Natural killer cell treated with Interleukin-12 subunit alpha and Interleukin-12 subunit beta and Interleukin-15 and Interleukin-18, amount 100 ng/mL, for 72 hours (primary cell): ENCODE results near the gene SUMO2. TPM values are rescaled to one million over a fixed set of nuclear protein-coding genes. Genes with fewer than 3 reads are reported as not detected.
A peak's percentile ranks its signal among the peaks of the same experiment; 100 is the strongest.
"Not testable (repeated sequence)": the region's sequence is repeated elsewhere in the genome, so short reads cannot be mapped to it uniquely, and the experiment has no call there.

ENCODE experiments used
- ATAC-seq, 2 donors: fragments of 150-1000 bp; cut with Tn5 transposase in 1 of 2; sonication (Bioruptor Pico), chemical (Tn5 transposase) in 1 of 2; 2 replicates each; pipeline ENCODE4 v1.10.0; 2021
- DNase-seq: peaks from one replicate; pipeline ENCODE4 v3.0.0; 2022; ENCODE audit warnings: low spot score
- H3K27ac Mint-ChIP-seq, 2 donors: 1 replicate in 1 of 2; 2 replicates in 1 of 2; pipeline ENCODE4 v1.8.0; 2022; ENCODE audit warnings: mixed read lengths in 2 of 2, mild to moderate bottlenecking in 1 of 2, moderate library complexity in 1 of 2
- H3K27me3 Mint-ChIP-seq, 2 donors: 1 replicate in 1 of 2; 2 replicates in 1 of 2; pipeline ENCODE4 v1.8.0; 2022; ENCODE audit warnings: mixed read lengths in 2 of 2
- H3K36me3 Mint-ChIP-seq: one replicate; pipeline ENCODE4 v1.8.0; 2022; ENCODE audit warnings: mixed read lengths
- H3K4me1 Mint-ChIP-seq, 2 donors: 1 replicate in 1 of 2; 2 replicates in 1 of 2; pipeline ENCODE4 v1.8.0; 2022; ENCODE audit warnings: low read depth in 2 of 2, mixed read lengths in 2 of 2, mild to moderate bottlenecking in 1 of 2
- H3K4me3 Mint-ChIP-seq: one replicate; pipeline ENCODE4 v1.8.0; 2022; ENCODE audit warnings: mixed read lengths
- H3K9me3 Mint-ChIP-seq: 2 replicates; pipeline ENCODE4 v1.8.0; 2022; ENCODE audit warnings: mixed read lengths
- total RNA-seq, 2 donors: library from RNA; stranded (reverse); gene quantifications; one replicate each; pipeline ENCODE4 v1.2.3, GENCODE V29; 2022

SUMO2 gene
- total RNA-seq, 2 donors from 2014 or later = 332 to 497 TPM

- ATAC-seq = no peak
- no peak for DNase-seq
- H3K4me3 Mint-ChIP-seq = no peak overlapping the region
- H3K9me3 Mint-ChIP-seq = no peaks in the 10 kb centered on the region
- peaks cover 12% of the 10 kb centered on the region for H3K36me3 Mint-ChIP-seq
- no peak overlapping the region for H3K27ac Mint-ChIP-seq
- peaks cover 4 to 12% of the 10 kb centered on the region in 2 donors for H3K4me1 Mint-ChIP-seq
- H3K27me3 Mint-ChIP-seq = no peaks in the 10 kb centered on the region
Measured at GRCh38 chr17:75168998-75169397, 13.8 kb downstream of the SUMO2 start.

GRCh38 chr17:75164606-75165005 is 18.2 kb downstream of the SUMO2 start:
- not testable (repeated sequence) for H3K4me1 Mint-ChIP-seq, H3K4me3 Mint-ChIP-seq, ATAC-seq, H3K9me3 Mint-ChIP-seq, H3K27me3 Mint-ChIP-seq, H3K27ac Mint-ChIP-seq, DNase-seq, H3K36me3 Mint-ChIP-seq

- DNase-seq = no peak
- Mint-ChIP-seq H3K27me3 (no peaks in the 10 kb centered on the region), H3K4me1 (no peaks in the 10 kb centered on the region), H3K4me3 (no peak overlapping the region), H3K36me3 (no peaks in the 10 kb centered on the region), H3K9me3 (no peaks in the 10 kb centered on the region), H3K27ac (no peak overlapping the region)
- no peak for ATAC-seq
Measured at GRCh38 chr17:75163074-75163473, 19.7 kb downstream of the SUMO2 start.

GRCh38 chr17:75160211-75160610 is 22.5 kb downstream of the SUMO2 start:
- Mint-ChIP-seq H3K27me3 (no peaks in the 10 kb centered on the region), H3K27ac (no peak overlapping the region), H3K4me1 (peaks cover 0 to 2% of the 10 kb centered on the region in 2 donors), H3K36me3 (no peaks in the 10 kb centered on the region), H3K9me3 (no peaks in the 10 kb centered on the region), H3K4me3 (no peak overlapping the region)
- no peak for DNase-seq
- no peak for ATAC-seq

- H3K27ac Mint-ChIP-seq = no peak overlapping the region
- ATAC-seq (no peak), DNase-seq (no peak)
- no peaks in the 10 kb centered on the region for H3K36me3 Mint-ChIP-seq
- no peak overlapping the region for H3K4me3 Mint-ChIP-seq
- peaks cover 4 to 10% of the 10 kb centered on the region in 2 donors for H3K4me1 Mint-ChIP-seq
- H3K9me3 Mint-ChIP-seq = no peaks in the 10 kb centered on the region
- H3K27me3 Mint-ChIP-seq = no peaks in the 10 kb centered on the region
Measured at GRCh38 chr17:75159196-75160031, 23.3 kb downstream of the SUMO2 start.

- H3K27ac Mint-ChIP-seq, H3K27me3 Mint-ChIP-seq, H3K4me3 Mint-ChIP-seq, DNase-seq, H3K9me3 Mint-ChIP-seq, H3K36me3 Mint-ChIP-seq, ATAC-seq: not testable (repeated sequence)
- peaks cover 10 to 13% of the 10 kb centered on the region in 2 donors for H3K4me1 Mint-ChIP-seq
Measured at GRCh38 chr17:75158480-75158879, 24.3 kb downstream of the SUMO2 start.

- Mint-ChIP-seq H3K27ac (peak overlapping the region; percentile 67 to 82), H3K9me3 (no peaks in the 10 kb centered on the region), H3K27me3 (no peaks in the 10 kb centered on the region), H3K4me1 (peaks cover 24 to 31% of the 10 kb centered on the region in 2 donors), H3K36me3 (no peaks in the 10 kb centered on the region), H3K4me3 (peak overlapping the region; percentile 98)
- ATAC-seq (no peak), DNase-seq (no peak)
Measured at GRCh38 chr17:75155191-75155601, 27.6 kb downstream of the SUMO2 start.

- no peaks in the 10 kb centered on the region for H3K9me3 Mint-ChIP-seq
- H3K4me3 Mint-ChIP-seq = peak within 1 kb of the TSS; percentile 98
- peaks cover 28 to 37% of the 10 kb centered on the region in 2 donors for H3K4me1 Mint-ChIP-seq
- peak within 1 kb of the TSS; percentile 67 to 82 for H3K27ac Mint-ChIP-seq
- ATAC-seq (peak; percentile 99), DNase-seq (peak; percentile 98)
- H3K36me3 Mint-ChIP-seq = peaks cover 6% of the 10 kb centered on the region
- no peaks in the 10 kb centered on the region for H3K27me3 Mint-ChIP-seq
Measured at GRCh38 chr17:75154195-75155106, 28.3 kb downstream of the SUMO2 start, which contains the start of gene JPT1. Gene JPT1 (minus strand): TSS chr17:75154512. CDS start chr17:75154397, 115 bp downstream.

GRCh38 chr17:75153780-75154194 is 29.0 kb downstream of the SUMO2 start:
- DNase-seq = no peak
- H3K27me3 Mint-ChIP-seq = no peaks in the 10 kb centered on the region
- H3K4me1 Mint-ChIP-seq = peaks cover 28 to 38% of the 10 kb centered on the region in 2 donors
- ATAC-seq = peak; percentile 3 to 15
- H3K36me3 Mint-ChIP-seq = peaks cover 6% of the 10 kb centered on the region
- H3K4me3 Mint-ChIP-seq = peak overlapping the region; percentile 98
- H3K9me3 Mint-ChIP-seq = no peaks in the 10 kb centered on the region
- H3K27ac Mint-ChIP-seq = peak overlapping the region; percentile 67 to 82

GRCh38 chr17:75152922-75153779 is 29.6 kb downstream of the SUMO2 start:
- H3K27ac Mint-ChIP-seq = peak overlapping the region; percentile 67 to 82
- H3K4me3 Mint-ChIP-seq = peak overlapping the region; percentile 98
- H3K4me1 Mint-ChIP-seq = peaks cover 30 to 44% of the 10 kb centered on the region in 2 donors
- no peaks in the 10 kb centered on the region for H3K27me3 Mint-ChIP-seq
- no peaks in the 10 kb centered on the region for H3K9me3 Mint-ChIP-seq
- DNase-seq = no peak
- peaks cover 13% of the 10 kb centered on the region for H3K36me3 Mint-ChIP-seq
- ATAC-seq = no peak

GRCh38 chr17:75152523-75152921 is 30.2 kb downstream of the SUMO2 start:
- Mint-ChIP-seq H3K4me3 (peak overlapping the region; percentile 98), H3K27ac (peak overlapping the region; percentile 67 to 82), H3K4me1 (peaks cover 30 to 44% of the 10 kb centered on the region in 2 donors), H3K36me3 (peaks cover 14% of the 10 kb centered on the region), H3K27me3 (no peaks in the 10 kb centered on the region), H3K9me3 (no peaks in the 10 kb centered on the region)
- DNase-seq (no peak), ATAC-seq (no peak)

- Mint-ChIP-seq H3K27me3 (no peaks in the 10 kb centered on the region), H3K36me3 (peaks cover 20% of the 10 kb centered on the region), H3K9me3 (no peaks in the 10 kb centered on the region), H3K4me3 (peak overlapping the region; percentile 98), H3K4me1 (peaks cover 32 to 44% of the 10 kb centered on the region in 2 donors), H3K27ac (peak overlapping the region; percentile 67 to 82)
- ATAC-seq = no peak
- DNase-seq = no peak
Measured at GRCh38 chr17:75151930-75152329, 30.8 kb downstream of the SUMO2 start.
